Measurements from ENCODE around the gene TMEM158.

Gene TMEM158

GRCh38 chr3:45199837-45200648 lies 26.0 kb downstream of the TMEM158 start:
- DNase-seq, result no peak

- no peak for DNase-seq
Measured at GRCh38 chr3:45198264-45199260, 27.5 kb downstream of the TMEM158 start.

DNA sequence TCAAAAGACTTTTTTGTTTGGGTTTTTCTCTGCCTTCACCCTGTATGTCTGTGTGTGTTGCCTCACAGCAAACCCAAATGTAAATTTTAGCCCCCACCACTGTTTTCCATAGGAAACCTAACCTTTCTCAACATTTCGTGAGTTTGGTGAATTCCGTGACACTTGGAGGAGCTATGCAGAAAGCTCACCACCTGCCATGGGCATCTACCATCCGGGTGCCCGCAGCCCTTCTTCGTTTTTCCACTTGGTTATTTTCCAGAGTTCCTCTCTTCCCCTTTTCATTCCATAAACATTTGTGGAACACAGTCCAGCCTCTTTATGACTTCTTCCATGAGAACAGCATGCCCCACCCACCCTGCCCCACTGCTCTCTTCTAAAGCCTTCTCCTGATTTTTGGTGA lies 31.3 kb downstream of the TMEM158 start:
- no peak for DNase-seq

GRCh38 chr3:45191924-45192417 lies 34.1 kb downstream of the TMEM158 start:
- no peak for DNase-seq

DNA sequence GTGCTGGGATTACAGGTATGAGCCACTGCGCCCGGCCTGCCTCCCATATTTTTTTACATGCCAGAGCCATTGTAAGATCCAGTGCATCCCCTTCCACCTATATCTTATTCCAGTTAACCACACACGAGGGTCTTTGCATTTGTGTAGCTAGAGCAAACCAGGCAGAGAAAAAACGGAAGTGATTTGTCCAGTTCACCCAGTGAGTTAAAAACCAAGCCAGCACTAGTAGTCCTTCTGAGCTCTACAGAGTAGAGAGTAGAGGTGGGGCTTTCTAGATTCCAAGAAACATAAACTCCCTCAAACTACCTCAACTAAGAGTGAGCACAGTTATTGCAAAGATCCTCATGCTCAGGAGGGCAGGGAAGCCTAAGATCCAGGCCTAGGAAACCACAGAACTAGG lies 34.7 kb downstream of the TMEM158 start:
- no peak for DNase-seq

DNA sequence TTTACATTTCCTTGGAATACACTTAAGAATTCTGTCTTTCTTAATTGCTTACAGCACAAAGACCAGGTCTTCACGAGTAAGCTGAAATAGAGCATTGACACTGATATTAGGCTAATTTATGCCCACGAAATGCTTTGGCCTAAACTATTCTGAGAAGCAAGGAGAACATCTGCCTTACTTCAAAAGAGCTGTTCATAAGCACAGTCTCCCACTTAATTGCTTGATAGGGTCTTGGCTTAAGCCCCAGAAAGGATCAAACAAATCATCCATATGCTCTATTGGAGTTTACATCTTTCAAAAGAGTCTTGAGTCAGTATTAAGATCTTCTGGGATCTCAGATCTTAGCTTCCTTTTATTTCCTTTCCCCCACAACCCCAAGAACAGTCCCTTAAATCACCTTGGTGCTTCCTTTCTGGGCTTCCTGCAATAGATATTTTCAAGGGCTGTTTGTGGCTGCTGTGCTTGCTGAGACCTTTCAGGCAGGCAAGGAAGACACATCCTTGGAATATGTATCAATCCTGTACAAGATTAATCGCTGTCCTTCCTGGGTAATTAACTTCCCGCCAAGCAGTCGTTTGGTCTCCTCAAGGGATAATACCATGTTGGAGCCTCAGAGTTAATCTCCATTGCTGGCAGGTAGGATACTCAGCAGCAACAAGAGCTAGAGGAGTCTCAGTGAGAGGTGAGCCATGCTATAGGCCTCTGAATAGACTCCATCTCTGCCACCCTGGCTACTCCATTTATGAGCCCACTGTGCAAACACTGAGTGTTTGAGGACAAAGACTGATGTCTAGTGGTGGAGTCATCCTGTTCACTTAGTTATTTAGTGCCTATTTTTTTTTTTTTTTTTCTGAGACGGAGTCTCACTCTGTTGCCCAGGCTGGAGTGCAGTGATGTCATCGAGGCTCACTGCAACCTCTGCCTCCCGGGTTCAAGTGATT lies 37.1 kb downstream of the TMEM158 start:
- DNase-seq, result no peak

- no peak for DNase-seq
Measured at GRCh38 chr3:45187694-45188141, 38.4 kb downstream of the TMEM158 start.

DNA sequence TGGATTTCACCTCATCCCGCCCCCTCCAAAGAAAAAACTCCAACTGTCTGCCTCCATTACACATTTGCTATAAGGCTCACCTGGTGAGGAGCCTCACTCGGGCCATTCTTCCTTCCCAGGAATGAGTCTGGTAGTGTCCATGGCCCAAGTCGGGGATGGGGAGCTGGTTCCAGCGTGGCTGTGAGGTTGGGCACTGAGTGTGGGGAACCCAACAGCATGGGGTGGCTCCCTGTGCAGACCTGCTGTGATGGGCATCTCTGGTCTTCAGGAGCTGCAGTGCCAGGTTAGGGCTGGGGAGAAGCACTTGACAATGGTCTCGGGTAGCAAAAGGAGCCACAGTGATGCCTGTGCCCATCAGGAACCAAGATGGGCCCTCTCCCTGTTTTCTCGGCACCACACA lies 39.2 kb downstream of the TMEM158 start:
- DNase-seq, result no peak

DNA sequence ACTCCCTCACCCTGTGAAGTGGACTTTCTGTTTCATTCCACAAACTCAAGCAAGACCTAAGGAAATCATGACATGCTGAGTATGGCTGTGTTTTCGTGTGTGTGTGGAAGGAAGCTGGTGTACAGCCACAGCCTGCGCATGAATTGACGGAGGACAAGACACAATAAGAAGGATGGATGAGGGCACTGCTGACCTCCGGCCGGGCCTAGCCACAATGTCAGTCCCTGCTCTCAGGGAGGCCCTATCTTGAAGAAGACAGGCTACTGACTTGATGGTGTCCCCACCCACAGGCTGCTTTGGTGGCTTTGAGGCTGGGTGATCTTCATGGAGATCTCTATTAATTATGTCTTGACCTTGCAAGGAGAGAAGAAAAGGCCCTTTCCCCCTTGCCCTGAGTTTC lies 40.6 kb downstream of the TMEM158 start:
- DNase-seq, result no peak

DNA sequence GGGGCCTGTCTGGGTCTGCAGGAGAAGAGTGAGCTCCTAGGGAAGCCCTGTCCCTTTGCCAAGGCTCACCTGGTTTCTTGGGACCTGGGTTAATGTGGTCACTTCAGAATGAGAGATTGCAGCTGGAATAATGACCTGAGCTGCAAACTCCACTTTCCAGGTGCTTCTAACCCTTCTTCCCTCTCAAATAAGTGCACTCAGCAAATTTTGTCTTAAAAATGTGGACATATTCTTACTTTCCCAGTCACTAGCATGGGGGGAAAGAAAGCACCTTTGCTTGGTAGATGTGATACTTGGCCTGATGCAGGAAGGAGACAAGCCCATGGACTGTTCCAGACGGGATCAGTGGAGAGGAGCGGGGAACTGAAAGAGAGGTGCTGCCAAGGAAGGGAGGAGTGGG lies 41.0 kb downstream of the TMEM158 start:
- DNase-seq, result no peak

GRCh38 chr3:45183872-45184262 lies 42.2 kb downstream of the TMEM158 start:
- no peak for DNase-seq

DNA sequence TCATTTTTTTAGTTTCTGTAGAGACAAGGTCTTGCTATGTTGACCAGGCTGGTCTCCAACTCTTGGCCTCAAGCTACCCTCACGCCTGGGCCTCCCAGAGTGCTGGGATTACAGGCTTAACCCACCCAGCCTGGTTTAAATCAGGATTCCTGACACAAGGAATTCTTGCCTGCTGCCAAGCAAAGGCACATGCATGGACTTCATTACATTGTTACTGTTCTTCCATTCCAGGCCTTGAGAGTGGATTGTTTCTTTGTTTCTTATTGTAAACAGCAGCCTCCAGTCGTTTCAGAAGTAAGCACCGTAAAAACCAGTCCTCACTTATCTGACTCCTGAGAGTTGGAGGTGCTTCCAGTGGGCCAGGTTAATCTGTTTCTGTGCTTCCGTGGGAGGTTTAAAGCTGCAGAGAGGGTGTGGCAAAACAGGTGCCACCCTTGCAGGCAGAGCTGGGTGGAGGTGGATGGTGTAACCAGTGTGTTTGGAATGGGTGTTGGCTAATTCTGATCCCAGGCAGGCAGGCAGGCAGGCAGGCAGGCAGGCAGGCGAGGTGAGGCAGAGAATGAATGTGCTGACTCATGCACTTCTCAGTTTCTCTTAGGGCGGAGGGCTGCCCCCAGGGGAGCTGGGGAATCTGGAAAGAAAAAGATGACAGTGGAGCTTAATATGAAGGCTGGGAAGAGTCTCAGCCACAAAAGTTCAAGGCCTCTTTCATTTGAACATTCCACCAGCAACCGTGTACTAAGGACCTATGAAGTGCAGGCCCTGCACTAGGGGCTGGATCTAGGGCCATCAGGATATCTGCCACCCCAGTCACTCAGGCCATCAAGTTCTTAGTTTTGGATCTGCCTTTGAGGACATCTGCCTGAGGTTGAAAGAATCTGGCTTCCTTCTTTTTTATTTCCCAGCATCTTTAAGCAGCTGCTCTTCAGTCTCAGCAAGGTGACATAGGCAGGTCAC lies 42.9 kb downstream of the TMEM158 start:
- DNase-seq, result no peak

DNA sequence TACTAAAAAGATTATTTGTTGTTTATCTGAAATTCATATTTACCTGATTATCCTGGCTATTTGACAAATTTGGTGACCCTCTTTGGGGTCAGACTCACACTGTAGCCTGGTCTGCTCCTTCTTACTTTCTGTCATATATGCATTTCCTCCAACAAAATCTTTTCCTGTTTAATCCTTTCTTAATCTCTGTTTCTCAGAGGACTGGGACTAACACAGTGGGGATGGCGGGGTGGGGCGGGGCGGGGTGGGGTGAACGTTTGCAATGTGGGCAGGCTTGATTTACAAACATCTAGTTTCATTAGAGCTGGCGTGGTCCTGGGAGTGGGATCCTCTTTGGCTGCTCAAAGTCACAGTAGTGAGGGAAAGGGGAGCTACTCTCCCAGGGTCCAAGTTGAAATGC lies 44.6 kb downstream of the TMEM158 start:
- DNase-seq, result no peak

DNA sequence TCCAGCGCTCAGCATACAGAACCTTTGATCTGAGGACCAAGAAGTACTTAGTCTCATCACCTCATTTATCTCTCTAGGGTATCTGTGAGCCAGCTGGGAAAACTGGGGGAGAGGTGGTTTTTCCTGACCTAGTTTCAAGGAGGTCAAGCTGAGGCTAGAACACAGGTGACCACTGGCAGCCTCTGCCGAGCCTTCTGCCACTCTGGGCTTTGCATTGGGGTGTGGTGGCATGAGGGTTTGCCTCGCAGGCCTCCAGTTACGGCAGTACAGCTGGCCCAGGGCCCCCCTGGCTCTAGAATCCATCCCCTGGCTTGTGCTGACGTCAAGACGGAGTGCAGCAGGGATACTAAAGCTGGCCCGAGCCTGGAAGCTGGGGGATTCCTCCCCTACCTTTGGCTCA lies 45.2 kb downstream of the TMEM158 start:
- DNase-seq, result no peak

- no peak for DNase-seq
Measured at GRCh38 chr3:45180051-45180450, 46.0 kb downstream of the TMEM158 start.

GRCh38 chr3:45179163-45179562 lies 46.9 kb downstream of the TMEM158 start:
- no peak for DNase-seq

- no peak for DNase-seq
Measured at GRCh38 chr3:45178183-45179023, 47.7 kb downstream of the TMEM158 start.

DNA sequence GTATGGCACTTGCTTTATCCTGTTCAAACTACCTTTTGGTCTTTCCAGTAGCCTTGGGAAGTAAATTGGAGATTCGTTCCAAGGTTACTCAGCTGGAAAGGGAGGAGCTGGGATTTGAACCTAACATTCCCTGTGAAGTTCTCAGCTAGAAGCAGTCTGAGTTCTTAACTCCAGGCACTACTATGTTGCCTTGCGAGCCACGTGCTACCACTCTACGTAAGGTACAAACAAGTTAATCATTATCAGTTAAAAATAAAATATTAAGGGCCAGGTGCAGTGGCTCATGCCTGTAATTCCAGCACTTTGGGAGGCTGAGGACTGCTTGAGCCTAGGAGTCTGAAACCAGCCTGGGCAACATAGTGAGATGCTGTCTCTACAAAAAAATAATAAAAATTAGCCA lies 49.2 kb downstream of the TMEM158 start:
- DNase-seq, result no peak
